Measurements from ENCODE around the gene NR1H3. TPM values are rescaled to one million over a fixed set of nuclear protein-coding genes. Genes with fewer than 3 reads are reported as not detected.
"Not testable (repeated sequence)": the region's sequence is repeated elsewhere in the genome, so short reads cannot be mapped to it uniquely, and the experiment has no call there.

Gene NR1H3
- total RNA-seq, 1 donor from 2014 or later = 13.6 TPM

DNA sequence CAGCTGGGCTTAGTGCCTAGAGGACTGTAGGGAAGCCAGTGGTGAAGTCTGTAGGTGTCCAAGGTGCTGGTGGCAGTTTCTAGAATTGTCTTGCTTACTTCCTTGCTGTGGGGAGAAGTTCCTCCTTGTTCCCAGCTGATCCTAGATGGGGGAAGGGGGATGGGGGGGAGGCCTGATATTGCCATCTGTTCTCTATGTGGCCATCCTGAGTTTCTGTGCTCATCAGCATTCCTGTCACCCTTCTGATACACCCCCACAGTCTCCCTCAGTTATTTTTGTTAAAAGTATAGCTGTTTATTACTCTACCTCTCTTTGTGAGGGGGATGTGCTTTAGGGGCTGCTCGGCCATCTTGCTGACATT lies 48.7 kb downstream of the NR1H3 start:
- DNase-seq = no peak

GRCh38 chr11:47308050-47308823 lies 50.4 kb downstream of the NR1H3 start:
- no peak for DNase-seq

- no peak for DNase-seq
Measured at GRCh38 chr11:47314992-47315391, 57.2 kb downstream of the NR1H3 start.

DNA sequence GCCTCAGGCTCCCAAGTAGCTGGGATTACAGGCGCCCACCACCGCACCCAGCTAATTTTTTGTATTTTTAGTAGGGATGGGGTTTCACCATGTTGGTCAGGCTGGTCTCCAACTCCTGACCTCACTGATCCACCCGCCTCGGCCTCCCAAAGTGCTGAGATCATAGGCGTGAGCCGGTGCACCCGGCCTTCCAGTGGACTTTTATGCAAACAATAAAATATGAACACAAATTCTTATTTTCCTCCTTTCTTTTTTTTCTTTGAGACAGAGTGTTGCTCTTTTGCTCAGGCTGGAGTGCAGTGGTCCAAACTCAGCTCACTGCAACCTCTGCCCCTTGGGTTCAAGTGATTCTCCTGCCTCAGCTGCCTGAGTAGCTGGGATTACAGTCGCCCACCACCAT lies 58.7 kb downstream of the NR1H3 start:
- not testable (repeated sequence) for DNase-seq

DNA sequence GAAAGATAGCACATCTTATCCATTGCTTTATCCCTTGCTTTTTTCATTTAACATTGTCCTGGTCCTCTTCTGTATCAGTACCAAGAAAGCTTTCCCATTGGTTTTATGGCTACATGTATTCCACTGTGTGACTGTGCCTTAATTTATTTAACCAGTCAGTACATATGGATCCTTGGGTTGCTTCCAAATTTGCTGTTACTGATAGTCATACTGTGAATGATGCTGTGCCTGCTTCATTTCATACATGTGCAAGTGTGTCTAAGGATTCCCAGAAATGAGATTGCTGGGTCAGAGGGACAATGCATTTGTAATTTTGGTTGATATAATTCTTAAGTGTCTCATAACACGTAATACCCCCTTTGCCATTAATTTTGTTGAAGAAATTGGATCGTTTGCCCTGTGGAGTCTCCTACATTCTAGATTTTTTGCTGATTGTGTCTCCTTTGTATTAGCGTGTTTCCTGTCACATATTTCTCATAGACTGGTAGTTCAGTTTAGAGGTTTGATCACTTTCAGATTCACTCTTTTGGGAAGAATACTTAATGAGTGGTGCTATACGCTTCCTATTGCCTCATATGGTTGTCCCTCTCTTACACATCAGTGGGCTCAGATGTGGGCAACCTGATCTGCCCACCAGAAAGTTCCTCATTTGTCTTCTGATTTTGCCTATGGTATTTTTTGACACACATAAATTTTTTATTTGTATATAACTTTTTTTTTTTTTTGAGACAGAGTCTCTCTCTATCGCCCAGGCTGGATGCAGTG lies 59.5 kb downstream of the NR1H3 start:
- no peak for DNase-seq

DNA sequence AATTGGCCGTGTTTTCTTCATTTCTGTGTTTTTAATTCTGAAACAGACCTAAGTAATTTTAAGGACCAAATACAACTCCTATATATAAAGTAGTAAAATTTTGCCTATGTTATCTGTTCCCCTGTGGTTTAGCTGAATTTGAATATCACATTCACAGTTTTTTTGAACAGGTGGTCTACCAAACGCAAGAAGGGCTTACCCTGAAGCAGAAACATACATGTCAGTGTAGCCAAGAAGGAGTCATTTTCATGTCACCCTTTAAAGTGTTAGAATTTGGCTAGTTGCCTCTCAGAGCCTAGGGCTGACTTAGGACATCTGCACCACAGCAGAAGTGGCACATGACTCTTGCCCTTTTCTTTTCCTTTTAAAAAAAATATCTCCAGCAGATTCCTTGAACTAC lies 60.4 kb downstream of the NR1H3 start:
- no peak for DNase-seq

Other genes with a start within 250 kb of the NR1H3 start
- gene ARFGAP2, start 81.1 kb upstream of the NR1H3 start, total RNA-seq = 168 TPM
- gene PACSIN3, start 71.6 kb upstream of the NR1H3 start, total RNA-seq = 263 TPM
- 17.6 TPM for gene DDB2, start 43.0 kb upstream of the NR1H3 start, total RNA-seq
- gene ACP2, start 9.2 kb upstream of the NR1H3 start, total RNA-seq = 36.9 TPM
- 30.2 TPM for gene MADD, start 12.1 kb downstream of the NR1H3 start, total RNA-seq
- not detected for gene MYBPC3, start 94.7 kb downstream of the NR1H3 start, total RNA-seq
- 5.0 TPM for gene SPI1, start 120.6 kb downstream of the NR1H3 start, total RNA-seq
- gene SLC39A13, start 150.6 kb downstream of the NR1H3 start, total RNA-seq = 40.1 TPM
- 133 TPM for gene PSMC3, start 168.4 kb downstream of the NR1H3 start, total RNA-seq
- 55.2 TPM for gene RAPSN, start 191.1 kb downstream of the NR1H3 start, total RNA-seq